ENCODE results near the gene SPDYE6. TPM values are rescaled to one million over a fixed set of nuclear protein-coding genes. Genes with fewer than 3 reads are reported as not detected.

SPDYE6 gene
- polyA plus RNA-seq, 1 donor (not counting 4 experiments of a cell fraction or from before 2014, with no cell fraction given) = not detected

DNA sequence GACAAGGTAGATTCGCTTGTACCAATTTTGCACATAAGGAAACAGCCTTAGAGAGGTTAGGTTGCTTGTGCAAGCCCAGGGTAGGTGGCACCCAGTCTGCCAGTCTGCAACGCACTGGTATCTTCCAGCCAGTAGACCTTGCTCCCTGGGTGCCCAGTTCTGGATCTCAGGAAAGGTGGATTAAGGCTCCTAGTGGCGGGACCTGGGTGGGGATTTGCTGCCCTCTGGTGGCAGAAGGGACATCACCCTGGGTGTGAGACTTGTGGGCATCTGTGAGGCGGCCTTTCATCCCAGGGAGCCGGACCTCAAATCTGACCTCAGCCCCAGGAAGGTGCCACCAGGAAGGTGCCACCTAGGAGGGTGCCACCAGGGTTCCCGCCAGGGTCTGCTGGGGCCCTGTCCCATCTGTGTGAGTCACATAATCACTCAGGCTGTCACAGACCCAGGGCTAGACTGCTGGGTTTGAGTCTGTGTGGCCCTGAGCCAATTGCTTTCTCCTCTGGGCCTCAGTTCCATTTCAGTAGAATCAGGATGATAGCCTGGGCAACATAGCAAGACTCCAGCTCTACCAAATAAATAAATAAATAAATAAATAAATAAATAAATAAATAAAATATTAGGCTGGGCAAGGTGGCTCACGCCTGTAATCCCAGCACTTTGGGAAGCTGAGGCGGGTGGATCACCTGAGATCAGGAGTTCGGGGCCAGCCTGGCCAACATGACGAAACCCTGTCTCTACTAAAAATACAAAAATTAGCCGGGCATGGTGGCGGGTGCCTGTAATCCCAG is 34.6 kb upstream of the SPDYE6 start:
- Histone ChIP-seq H3K4me3 (ENCODE audit: control insufficient read depth in 2 of 3, extremely low read depth in 1 of 3, insufficient read depth in 2 of 3, low read depth in 1 of 3, low read length in 3 of 3) (no peak overlapping the region), H3K9me3 (ENCODE audit: control insufficient read depth, low read depth, low read length) (no peaks in the 10 kb centered on the region), H3K4me1 (ENCODE audit: control insufficient read depth, extremely low read depth, insufficient read depth, low read length) (peaks cover 4% of the 10 kb centered on the region), H3K9ac (ENCODE audit: control insufficient read depth, extremely low read depth, insufficient read depth, low read length) (no peak overlapping the region), H4K20me1 (ENCODE audit: control insufficient read depth, extremely low read depth, insufficient read depth, low read length) (no peaks in the 10 kb centered on the region), H3K27ac (ENCODE audit: control insufficient read depth, insufficient read depth, low read length) (no peak overlapping the region), H2AFZ (ENCODE audit: control insufficient read depth, low read length) (no peak overlapping the region), H3K9me1 (ENCODE audit: control insufficient read depth, extremely low read depth, insufficient read depth, low read length) (no peaks in the 10 kb centered on the region), H3K36me3 (ENCODE audit: control insufficient read depth in 2 of 2, extremely low read depth in 1 of 2, insufficient read depth in 2 of 2, low read length in 2 of 2) (peaks cover 7 to 12% of the 10 kb centered on the region in 2 experiments), H3K4me2 (ENCODE audit: control insufficient read depth, extremely low read depth, insufficient read depth, low read depth, low read length) (no peak overlapping the region), H3K27me3 (ENCODE audit: control insufficient read depth, extremely low read depth, insufficient read depth, low read length) (no peaks in the 10 kb centered on the region), H3K79me2 (ENCODE audit: control insufficient read depth, insufficient read depth, low read length) (no peaks in the 10 kb centered on the region)
- TF ChIP-seq, protein P1, sequence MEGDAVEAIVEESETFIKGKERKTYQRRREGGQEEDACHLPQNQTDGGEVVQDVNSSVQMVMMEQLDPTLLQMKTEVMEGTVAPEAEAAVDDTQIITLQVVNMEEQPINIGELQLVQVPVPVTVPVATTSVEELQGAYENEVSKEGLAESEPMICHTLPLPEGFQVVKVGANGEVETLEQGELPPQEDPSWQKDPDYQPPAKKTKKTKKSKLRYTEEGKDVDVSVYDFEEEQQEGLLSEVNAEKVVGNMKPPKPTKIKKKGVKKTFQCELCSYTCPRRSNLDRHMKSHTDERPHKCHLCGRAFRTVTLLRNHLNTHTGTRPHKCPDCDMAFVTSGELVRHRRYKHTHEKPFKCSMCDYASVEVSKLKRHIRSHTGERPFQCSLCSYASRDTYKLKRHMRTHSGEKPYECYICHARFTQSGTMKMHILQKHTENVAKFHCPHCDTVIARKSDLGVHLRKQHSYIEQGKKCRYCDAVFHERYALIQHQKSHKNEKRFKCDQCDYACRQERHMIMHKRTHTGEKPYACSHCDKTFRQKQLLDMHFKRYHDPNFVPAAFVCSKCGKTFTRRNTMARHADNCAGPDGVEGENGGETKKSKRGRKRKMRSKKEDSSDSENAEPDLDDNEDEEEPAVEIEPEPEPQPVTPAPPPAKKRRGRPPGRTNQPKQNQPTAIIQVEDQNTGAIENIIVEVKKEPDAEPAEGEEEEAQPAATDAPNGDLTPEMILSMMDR (optimal IDR thresholded peaks at IDR 0.05 in 1 of 3, IDR thresholded peaks at IDR 0.05 in 1 of 3, conservative IDR thresholded peaks at IDR 0.05 in 1 of 3; ENCODE audit: extremely low read depth in 1 of 3, insufficient read depth in 2 of 3, low read length in 3 of 3) = peak; percentile 86 to 97 (median 88)
- no peak for TF ChIP-seq EZH2 (IDR thresholded peaks at IDR 0.05; ENCODE audit: low read length)
- FAIRE-seq = peak; percentile 13
- DNase-seq (ENCODE audit: low read depth, low spot score) = peak; percentile 33
- dilution Hi-C loops (cut with MboI; ENCODE audit: extremely low pct_ligation_motif_present, low sequenced_read_pairs) = no loop called here

DNA sequence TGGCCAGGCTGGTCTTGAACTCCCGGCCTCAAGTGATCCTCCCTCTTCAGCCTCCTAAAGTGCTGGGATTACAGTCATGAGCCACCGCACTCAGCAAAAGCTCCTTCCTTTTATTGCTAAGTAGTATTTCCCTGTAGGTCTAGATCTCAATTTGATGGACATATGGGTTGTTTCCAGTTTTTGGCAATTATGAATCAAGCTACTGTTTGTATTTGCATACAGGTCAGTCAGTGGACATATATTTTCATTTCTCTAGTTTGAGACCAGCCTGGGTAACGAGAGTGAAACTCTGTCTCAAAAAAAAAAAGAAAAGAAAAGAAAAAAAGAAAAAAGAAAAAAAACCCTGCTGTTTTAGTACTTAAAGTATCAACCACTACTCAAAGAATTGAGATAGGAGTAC is 33.6 kb upstream of the SPDYE6 start:
- Histone ChIP-seq H3K9me1 (ENCODE audit: control insufficient read depth, extremely low read depth, insufficient read depth, low read length) (no peaks in the 10 kb centered on the region), H3K27me3 (ENCODE audit: control insufficient read depth, extremely low read depth, insufficient read depth, low read length) (no peaks in the 10 kb centered on the region), H3K4me2 (ENCODE audit: control insufficient read depth, extremely low read depth, insufficient read depth, low read depth, low read length) (no peak overlapping the region), H3K27ac (ENCODE audit: control insufficient read depth, insufficient read depth, low read length) (no peak overlapping the region), H3K4me3 (ENCODE audit: control insufficient read depth in 2 of 3, extremely low read depth in 1 of 3, insufficient read depth in 2 of 3, low read depth in 1 of 3, low read length in 3 of 3) (no peak overlapping the region), H3K79me2 (ENCODE audit: control insufficient read depth, insufficient read depth, low read length) (no peaks in the 10 kb centered on the region), H2AFZ (ENCODE audit: control insufficient read depth, low read length) (no peak overlapping the region), H3K9ac (ENCODE audit: control insufficient read depth, extremely low read depth, insufficient read depth, low read length) (no peak overlapping the region), H3K9me3 (ENCODE audit: control insufficient read depth, low read depth, low read length) (no peaks in the 10 kb centered on the region), H3K36me3 (ENCODE audit: control insufficient read depth in 2 of 2, extremely low read depth in 1 of 2, insufficient read depth in 2 of 2, low read length in 2 of 2) (peaks cover 10 to 12% of the 10 kb centered on the region in 2 experiments), H3K4me1 (ENCODE audit: control insufficient read depth, extremely low read depth, insufficient read depth, low read length) (no peaks in the 10 kb centered on the region), H4K20me1 (ENCODE audit: control insufficient read depth, extremely low read depth, insufficient read depth, low read length) (no peaks in the 10 kb centered on the region)
- TF ChIP-seq, protein P1 (optimal IDR thresholded peaks at IDR 0.05 in 1 of 3, IDR thresholded peaks at IDR 0.05 in 1 of 3, conservative IDR thresholded peaks at IDR 0.05 in 1 of 3; ENCODE audit: extremely low read depth in 1 of 3, insufficient read depth in 2 of 3, low read length in 3 of 3) = no peak
- TF ChIP-seq EZH2 (IDR thresholded peaks at IDR 0.05; ENCODE audit: low read length) = no peak
- FAIRE-seq (no peak), DNase-seq (ENCODE audit: low read depth, low spot score) (no peak)
- dilution Hi-C loops (cut with MboI; ENCODE audit: extremely low pct_ligation_motif_present, low sequenced_read_pairs) = no loop called here
